ENCODE data around the gene SCFD2. TPM values are rescaled to one million over a fixed set of nuclear protein-coding genes. Genes with fewer than 3 reads are reported as not detected.

The SCFD2 gene
- polyA plus RNA-seq, 3 donors = 5.4 to 9.4 (median 6.7) TPM

DNA sequence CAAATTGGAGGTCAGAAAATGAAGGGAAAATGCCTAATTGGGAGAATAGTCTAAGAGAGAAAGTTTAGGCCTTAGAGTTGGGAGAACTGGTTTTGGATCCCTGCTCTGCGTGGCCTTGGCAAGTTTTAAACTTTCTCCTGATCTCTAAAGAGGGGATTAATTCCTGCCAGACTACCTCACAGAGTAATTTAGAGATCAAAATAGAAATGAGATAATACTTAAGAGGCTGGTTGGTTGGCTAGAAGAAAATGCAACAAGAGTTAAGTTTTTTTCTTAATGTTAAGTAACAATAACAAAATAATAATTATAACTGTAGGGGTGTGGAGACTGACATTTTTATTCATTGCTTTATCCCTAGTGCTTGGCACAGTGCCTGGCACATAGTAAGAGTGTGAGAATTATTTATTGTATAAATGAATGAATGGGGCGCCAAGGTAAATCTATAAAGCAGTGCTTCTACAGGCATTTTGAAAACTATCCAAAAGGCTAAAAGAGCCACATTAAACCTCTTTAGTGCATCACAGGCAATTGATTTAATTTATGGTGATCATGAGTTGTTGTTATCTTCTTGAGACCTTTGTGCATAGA lies 343.3 kb downstream of the SCFD2 start:
- H3K4me3 ChIP-seq (replicated peaks in 1 of 3; ENCODE audit: low read depth in 2 of 3, low read length in 3 of 3) = no peak overlapping the region
- WGBS (ENCODE audit: insufficient coverage) = no CpG with 5 or more reads among the region's 2 CpGs
- Mint-ChIP-seq H3K27me3 (ENCODE audit: low read depth in 3 of 3) (peaks cover 0 to 2% (median 0%) of the 10 kb centered on the region in 3 donors), H3K4me3 (no peak overlapping the region), H3K27ac (no peak overlapping the region), H3K36me3 (peaks cover 0 to 3% of the 10 kb centered on the region in 2 donors), H3K9me3 (no peaks in the 10 kb centered on the region), H3K4me1 (no peaks in the 10 kb centered on the region)
- TF ChIP-seq, protein P1, sequence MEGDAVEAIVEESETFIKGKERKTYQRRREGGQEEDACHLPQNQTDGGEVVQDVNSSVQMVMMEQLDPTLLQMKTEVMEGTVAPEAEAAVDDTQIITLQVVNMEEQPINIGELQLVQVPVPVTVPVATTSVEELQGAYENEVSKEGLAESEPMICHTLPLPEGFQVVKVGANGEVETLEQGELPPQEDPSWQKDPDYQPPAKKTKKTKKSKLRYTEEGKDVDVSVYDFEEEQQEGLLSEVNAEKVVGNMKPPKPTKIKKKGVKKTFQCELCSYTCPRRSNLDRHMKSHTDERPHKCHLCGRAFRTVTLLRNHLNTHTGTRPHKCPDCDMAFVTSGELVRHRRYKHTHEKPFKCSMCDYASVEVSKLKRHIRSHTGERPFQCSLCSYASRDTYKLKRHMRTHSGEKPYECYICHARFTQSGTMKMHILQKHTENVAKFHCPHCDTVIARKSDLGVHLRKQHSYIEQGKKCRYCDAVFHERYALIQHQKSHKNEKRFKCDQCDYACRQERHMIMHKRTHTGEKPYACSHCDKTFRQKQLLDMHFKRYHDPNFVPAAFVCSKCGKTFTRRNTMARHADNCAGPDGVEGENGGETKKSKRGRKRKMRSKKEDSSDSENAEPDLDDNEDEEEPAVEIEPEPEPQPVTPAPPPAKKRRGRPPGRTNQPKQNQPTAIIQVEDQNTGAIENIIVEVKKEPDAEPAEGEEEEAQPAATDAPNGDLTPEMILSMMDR (IDR thresholded peaks at IDR 0.05) = no peak
- H3K79me2 ChIP-seq (ENCODE audit: insufficient read depth, low read length) = no peaks in the 10 kb centered on the region
- no peak overlapping the region for H3K27ac ChIP-seq (ENCODE audit: low read depth in 1 of 2, low read length in 2 of 2)
- DNase-seq = no peak
- no peak overlapping the region for H2AFZ ChIP-seq (ENCODE audit: insufficient read depth, low read depth, low read length, poor library complexity, severe bottlenecking)
- no peaks in the 10 kb centered on the region for H3K27me3 ChIP-seq (ENCODE audit: control insufficient read depth in 2 of 2, insufficient read depth in 2 of 2, low read length in 2 of 2)
- H3K4me2 ChIP-seq (replicated peaks; ENCODE audit: extremely low read depth, low read length, poor library complexity, severe bottlenecking) = no peak overlapping the region
- H3K9me3 ChIP-seq (replicated peaks in 1 of 2; ENCODE audit: control insufficient read depth in 1 of 2, insufficient read depth in 1 of 2, low read length in 2 of 2) = no peaks in the 10 kb centered on the region
- no peaks in the 10 kb centered on the region for H3K36me3 ChIP-seq (replicated peaks in 1 of 2; ENCODE audit: control insufficient read depth in 1 of 2, insufficient read depth in 2 of 2, low read length in 2 of 2)
- intact Hi-C loops (cut with micrococcal nuclease) = no loop called here
- H4K20me1 ChIP-seq (ENCODE audit: insufficient read depth, low read length) = no peaks in the 10 kb centered on the region
- no peaks in the 10 kb centered on the region for H3K4me1 ChIP-seq (ENCODE audit: control insufficient read depth in 1 of 2, insufficient read depth in 2 of 2, low read length in 2 of 2)
- no peak overlapping the region for H3K9ac ChIP-seq (ENCODE audit: insufficient read depth, low read length, poor library complexity, severe bottlenecking)

DNA sequence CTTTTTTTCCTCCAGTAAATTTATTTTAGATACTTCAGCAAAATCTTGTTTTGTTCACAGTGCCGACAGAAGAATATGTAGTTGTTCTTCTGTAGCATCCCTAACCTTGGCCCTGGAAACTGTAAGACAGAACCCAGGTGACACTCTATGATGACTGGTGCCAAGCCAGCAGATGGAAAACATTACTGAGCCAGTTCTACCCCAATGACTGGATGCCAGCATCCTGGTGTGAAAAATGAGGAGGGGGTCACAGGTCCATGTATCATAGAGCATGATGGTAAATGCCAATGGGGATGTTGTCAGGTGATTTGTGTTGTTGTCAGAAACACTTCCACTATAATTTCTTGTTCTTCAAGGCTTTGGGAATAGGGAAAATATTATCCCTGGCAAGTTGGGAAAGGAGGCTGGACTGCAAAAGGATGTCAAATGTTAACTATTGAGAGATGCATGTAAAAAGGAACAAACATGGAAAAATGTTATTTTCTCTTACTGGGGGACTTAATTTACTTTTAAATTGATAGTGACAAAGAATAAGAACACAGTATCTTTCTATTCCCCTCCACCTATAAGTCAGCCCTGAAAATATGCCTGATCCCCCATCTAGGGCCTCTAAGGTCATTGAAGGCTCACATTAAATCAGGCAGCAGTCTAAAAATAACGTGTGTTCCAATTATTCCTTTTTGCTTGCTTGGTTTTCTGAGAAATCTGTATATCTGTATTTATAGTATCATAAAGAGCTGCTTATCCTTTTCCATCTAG lies 343.9 kb downstream of the SCFD2 start:
- Histone ChIP-seq H3K27me3 (ENCODE audit: control insufficient read depth in 2 of 2, insufficient read depth in 2 of 2, low read length in 2 of 2) (no peaks in the 10 kb centered on the region), H3K9me3 (replicated peaks in 1 of 2; ENCODE audit: control insufficient read depth in 1 of 2, insufficient read depth in 1 of 2, low read length in 2 of 2) (no peaks in the 10 kb centered on the region), H3K36me3 (replicated peaks in 1 of 2; ENCODE audit: control insufficient read depth in 1 of 2, insufficient read depth in 2 of 2, low read length in 2 of 2) (no peaks in the 10 kb centered on the region), H4K20me1 (ENCODE audit: insufficient read depth, low read length) (no peaks in the 10 kb centered on the region), H3K27ac (ENCODE audit: low read depth in 1 of 2, low read length in 2 of 2) (no peak overlapping the region), H3K79me2 (ENCODE audit: insufficient read depth, low read length) (no peaks in the 10 kb centered on the region), H3K4me3 (replicated peaks in 1 of 3; ENCODE audit: low read depth in 2 of 3, low read length in 3 of 3) (no peak overlapping the region), H3K9ac (ENCODE audit: insufficient read depth, low read length, poor library complexity, severe bottlenecking) (no peak overlapping the region), H3K4me1 (ENCODE audit: control insufficient read depth in 1 of 2, insufficient read depth in 2 of 2, low read length in 2 of 2) (no peaks in the 10 kb centered on the region), H2AFZ (ENCODE audit: insufficient read depth, low read depth, low read length, poor library complexity, severe bottlenecking) (no peak overlapping the region), H3K4me2 (replicated peaks; ENCODE audit: extremely low read depth, low read length, poor library complexity, severe bottlenecking) (no peak overlapping the region)
- Mint-ChIP-seq H3K9me3 (no peaks in the 10 kb centered on the region), H3K27me3 (ENCODE audit: low read depth in 3 of 3) (peaks cover 0 to 2% (median 0%) of the 10 kb centered on the region in 3 donors), H3K27ac (no peak overlapping the region), H3K36me3 (peaks cover 0 to 1% of the 10 kb centered on the region in 2 donors), H3K4me1 (peaks cover 4% of the 10 kb centered on the region), H3K4me3 (no peak overlapping the region)
- 100% methylated on average over 1 of the region's 2 CpGs for WGBS (ENCODE audit: insufficient coverage)
- TF ChIP-seq, protein P1 (IDR thresholded peaks at IDR 0.05) = no peak
- intact Hi-C loops (cut with micrococcal nuclease) = no loop called here
- DNase-seq = no peak
